H9 (cell line): ENCODE measurements around the gene USP9X. TPM values are rescaled to one million over a fixed set of nuclear protein-coding genes. Genes with fewer than 3 reads are reported as not detected.

ENCODE experiments used
- DNase-seq: peaks from one replicate; pipeline ENCODE4 v3.0.0-alpha.2; 2017
- H2AFZ ChIP-seq: one replicate; pipeline ENCODE4 v1.6.1; 2013; ENCODE audit warnings: mild to moderate bottlenecking, low read length, control low read depth, moderate library complexity
- H2AK5ac ChIP-seq: 2 replicates; pipeline ENCODE4 v1.6.1; 2013; ENCODE audit warnings: low read length, control low read depth, mixed read lengths; ENCODE audit not compliant: insufficient read length
- H2BK120ac ChIP-seq: one replicate; pipeline ENCODE4 v1.6.1; 2013; ENCODE audit warnings: low read depth, mild to moderate bottlenecking, low read length, control low read depth, inconsistent platforms; ENCODE audit not compliant: poor library complexity, severe bottlenecking
- H2BK12ac ChIP-seq: 2 replicates; pipeline ENCODE4 v1.6.1; 2013; ENCODE audit warnings: low read length, control low read depth, mixed read lengths, low read depth; ENCODE audit not compliant: insufficient read length
- H2BK15ac ChIP-seq: 2 replicates; pipeline ENCODE4 v1.6.1; 2013; ENCODE audit warnings: low read depth, low read length, control low read depth
- H2BK20ac ChIP-seq: one replicate; pipeline ENCODE4 v1.6.1; 2013; ENCODE audit warnings: low read depth, mild to moderate bottlenecking, low read length, control low read depth, inconsistent platforms; ENCODE audit not compliant: poor library complexity, severe bottlenecking
- H2BK5ac ChIP-seq: 2 replicates; pipeline ENCODE4 v1.6.1; 2013; ENCODE audit warnings: low read length, control low read depth, mixed read lengths; ENCODE audit not compliant: insufficient read length
- H3K14ac ChIP-seq: 2 replicates; pipeline ENCODE4 v1.6.1; 2013; ENCODE audit warnings: low read length, control low read depth; ENCODE audit not compliant: insufficient read depth
- H3K18ac ChIP-seq: 2 replicates; pipeline ENCODE4 v1.6.1; 2013; ENCODE audit warnings: low read depth, mild to moderate bottlenecking, mixed read lengths, low read length, control low read depth; ENCODE audit not compliant: insufficient read length
- H3K23ac ChIP-seq: 2 replicates; pipeline ENCODE4 v1.6.1; 2013; ENCODE audit warnings: low read length, control low read depth, mixed read lengths, low read depth; ENCODE audit not compliant: insufficient read length
- H3K23me2 ChIP-seq: 2 replicates; pipeline ENCODE4 v1.6.1; 2013; ENCODE audit warnings: low read depth, mild to moderate bottlenecking, mixed read lengths, low read length, control low read depth; ENCODE audit not compliant: insufficient read length, poor library complexity, severe bottlenecking
- H3K27ac ChIP-seq: 2 replicates; pipeline ENCODE4 v1.5.1; 2013; ENCODE audit warnings: low read length, control low read depth, mixed read lengths, low read depth; ENCODE audit not compliant: insufficient read length
- H3K27me3 ChIP-seq: 2 replicates; pipeline ENCODE4 v1.6.1; 2013; ENCODE audit warnings: low read length, control low read depth, inconsistent platforms; ENCODE audit not compliant: insufficient read depth
- H3K4ac ChIP-seq: 2 replicates; pipeline ENCODE4 v1.6.1; 2013; ENCODE audit warnings: low read depth, mild to moderate bottlenecking, control low read depth, inconsistent platforms, low read length, moderate library complexity
- H3K4me1 ChIP-seq: 2 replicates; pipeline ENCODE4 v1.6.1; 2013; ENCODE audit warnings: low read length, control low read depth, inconsistent platforms; ENCODE audit not compliant: insufficient read depth
- H3K4me2 ChIP-seq: 2 replicates; pipeline ENCODE4 v1.6.1; 2013; ENCODE audit warnings: low read length, control low read depth, mixed read lengths; ENCODE audit not compliant: insufficient read length, insufficient read depth
- H3K56ac ChIP-seq: 2 replicates; pipeline ENCODE4 v1.6.1; 2013; ENCODE audit warnings: low read depth, mild to moderate bottlenecking, mixed read lengths, low read length, control low read depth; ENCODE audit not compliant: insufficient read length
- H3K79me1 ChIP-seq: 2 replicates; pipeline ENCODE4 v1.6.1; 2013; ENCODE audit warnings: low read depth, mild to moderate bottlenecking, moderate library complexity, low read length, control low read depth, inconsistent platforms; ENCODE audit not compliant: insufficient read depth, poor library complexity, severe bottlenecking
- H3K79me2 ChIP-seq: 2 replicates; pipeline ENCODE4 v1.6.1; 2013; ENCODE audit warnings: low read length, control low read depth, inconsistent platforms; ENCODE audit not compliant: insufficient read depth
- H3K9ac ChIP-seq: 2 replicates; pipeline ENCODE4 v1.6.1; 2013; ENCODE audit warnings: low read length, control low read depth, mixed read lengths; ENCODE audit not compliant: insufficient read length; ENCODE audit errors: extremely low read depth
- H3K9me3 ChIP-seq: one replicate; pipeline ENCODE4 v1.6.1; 2013; ENCODE audit warnings: low read depth, low read length, inconsistent platforms; ENCODE audit not compliant: control insufficient read depth
- H3T11ph ChIP-seq: one replicate; pipeline ENCODE4 v1.6.1; 2013; ENCODE audit warnings: mild to moderate bottlenecking, low read length, control low read depth, inconsistent platforms
- H4K20me1 ChIP-seq: one replicate; pipeline ENCODE4 v1.6.1; 2013; ENCODE audit not compliant: control insufficient read depth, insufficient read length, insufficient read depth
- H4K5ac ChIP-seq: 2 replicates; pipeline ENCODE4 v1.6.1; 2013; ENCODE audit warnings: low read depth, mild to moderate bottlenecking, mixed read lengths, low read length, control low read depth; ENCODE audit not compliant: insufficient read length
- H4K8ac ChIP-seq: replicated peaks from 2 replicates; pipeline ENCODE4 v1.6.1; 2013; ENCODE audit warnings: low read length, control low read depth, mixed read lengths, low read depth; ENCODE audit not compliant: insufficient read length
- H4K91ac ChIP-seq: 2 replicates; pipeline ENCODE4 v1.6.1; 2013; ENCODE audit warnings: low read depth, mild to moderate bottlenecking, moderate library complexity, mixed read lengths, low read length, control low read depth; ENCODE audit not compliant: insufficient read length
- H3K27ac Mint-ChIP-seq, 3 experiments: 2 replicates in 2 of 3; 3 replicates in 1 of 3; pipeline ENCODE4 v1.8.0; 2020 to 2021; ENCODE audit warnings: mixed read lengths in 3 of 3, mild to moderate bottlenecking in 1 of 3, moderate library complexity in 1 of 3
- H3K27me3 Mint-ChIP-seq: 2 replicates; pipeline ENCODE4 v1.8.0; 2021; ENCODE audit warnings: low read depth, mild to moderate bottlenecking, moderate library complexity, mixed read lengths
- H3K36me3 Mint-ChIP-seq, 3 experiments: 2 replicates in 2 of 3; 3 replicates in 1 of 3; pipeline ENCODE4 v1.8.0; 2020 to 2021; ENCODE audit warnings: low read depth in 3 of 3, mixed read lengths in 3 of 3; ENCODE audit not compliant: insufficient read depth in 1 of 3
- H3K4me1 Mint-ChIP-seq, 2 experiments: 2 replicates each; pipeline ENCODE4 v1.8.0; 2020; ENCODE audit warnings: mixed read lengths in 2 of 2
- H3K4me3 Mint-ChIP-seq, 2 experiments: 2 replicates in 1 of 2; 3 replicates in 1 of 2; pipeline ENCODE4 v1.8.0; 2020 to 2021; ENCODE audit warnings: mild to moderate bottlenecking in 2 of 2, mixed read lengths in 2 of 2, moderate library complexity in 1 of 2
- H3K9me3 Mint-ChIP-seq, 2 experiments: 2 replicates in 1 of 2; 3 replicates in 1 of 2; pipeline ENCODE4 v1.8.0; 2020; ENCODE audit warnings: mild to moderate bottlenecking in 2 of 2, mixed read lengths in 2 of 2, moderate library complexity in 1 of 2
- CTCF ChIP-seq: fragments of 200-600 bp; sonication (generic); conservative IDR thresholded peaks from 3 replicates; pipeline ENCODE4 v1.8.0; 2021; ENCODE audit warnings: antibody characterized with exemption, mild to moderate bottlenecking
- WGBS: extraction: QIAGEN DNeasy Blood & Tissue Kit; methylation state at CpG from one replicate; pipeline ENCODE4 v1.1.7; 2013; ENCODE audit warnings: missing lambda C conversion rate, low lambda C conversion rate, mixed read lengths; ENCODE audit not compliant: insufficient read length; ENCODE audit errors: extremely low coverage; 5-methylcytosine and 5-hydroxymethylcytosine counted together
- total RNA-seq: library from RNA; stranded (reverse); gene quantifications from 2 replicates; pipeline ENCODE4 v1.2.1, GENCODE V29; 2021

The USP9X gene
- total RNA-seq, 1 experiment from 2014 or later: 284 TPM

- Histone ChIP-seq H3K18ac (no peak overlapping the region), H2BK15ac (no peak overlapping the region), H3T11ph (no peak overlapping the region), H2AK5ac (no peak overlapping the region), H2AFZ (no peak overlapping the region), H2BK5ac (no peak overlapping the region), H3K9ac (no peak overlapping the region), H3K79me2 (peaks cover 5% of the 10 kb centered on the region; the same call in 1 of the 2 replicates), H2BK12ac (no peak overlapping the region), H3K9me3 (no peaks in the 10 kb centered on the region), H3K4me1 (no peaks in the 10 kb centered on the region; the same call in 1 of the 2 replicates), H3K27ac (no peak overlapping the region), H3K23me2 (no peaks in the 10 kb centered on the region), H3K4ac (no peak overlapping the region), H3K4me2 (no peak overlapping the region), H4K20me1 (no peaks in the 10 kb centered on the region), H2BK120ac (no peak overlapping the region), H4K5ac (no peak overlapping the region), H3K79me1 (peaks cover 9% of the 10 kb centered on the region), H4K8ac (no peak overlapping the region), H3K27me3 (no peaks in the 10 kb centered on the region), H4K91ac (no peak overlapping the region), H2BK20ac (no peak overlapping the region), H3K23ac (no peak overlapping the region), H3K14ac (no peak overlapping the region), H3K56ac (no peak overlapping the region)
- no CpG with 5 or more reads among the region's 7 CpGs for WGBS
- H3K4me3 Mint-ChIP-seq: no peak overlapping the region
- no peak for DNase-seq
- peak overlapping the region in 2 of 3 experiments; percentile 6 to 55; a peak in 3 of 7 replicates for H3K27ac Mint-ChIP-seq
- H3K27me3 Mint-ChIP-seq: no peaks in the 10 kb centered on the region
- peaks cover 24 to 72% (median 70%) of the 10 kb centered on the region in 3 experiments for H3K36me3 Mint-ChIP-seq
- H3K4me1 Mint-ChIP-seq: peaks cover 11 to 46% of the 10 kb centered on the region in 2 experiments
- no peak for TF ChIP-seq CTCF
- H3K9me3 Mint-ChIP-seq: peaks cover 49 to 57% of the 10 kb centered on the region in 2 experiments
These were observed 93.0 kb downstream of the USP9X start for GRCh38 chrX:41178201-41178600.
